DMS53 treated with DMSO at 0.1 percent for 48 hours (cell line): ENCODE measurements around the gene IMPA2.
A peak's percentile ranks its signal among the peaks of the same experiment; 100 is the strongest.
"Not testable (repeated sequence)": the region's sequence is repeated elsewhere in the genome, so short reads cannot be mapped to it uniquely, and the experiment has no call there.

Source experiments
- DNase-seq: peaks from one replicate; lab custom pipeline; 2025; ENCODE audit not compliant: unreplicated experiment; lab: John Stamatoyannopoulos, UW

The IMPA2 gene

GRCh38 chr18:11981192-11981542 is at the start of gene IMPA2:
Gene IMPA2 (plus strand): TSS chr18:11981507. CDS start chr18:11981670, 163 bp downstream.
- no peak for DNase-seq

- no peak for DNase-seq
These were observed 48.9 kb upstream of the IMPA2 start for GRCh38 chr18:11932393-11932792.

- DNase-seq = peak; percentile 90
These were observed 43.3 kb upstream of the IMPA2 start for GRCh38 chr18:11937874-11938478.

GRCh38 chr18:11940956-11941355 is 40.4 kb upstream of the IMPA2 start:
- DNase-seq = no peak

- no peak for DNase-seq
These were observed 37.8 kb upstream of the IMPA2 start for GRCh38 chr18:11943551-11943950.

GRCh38 chr18:11944252-11944651 is 37.1 kb upstream of the IMPA2 start:
- DNase-seq = no peak

GRCh38 chr18:11944786-11945185 is 36.5 kb upstream of the IMPA2 start:
- no peak for DNase-seq

GRCh38 chr18:11945834-11946659 is 35.3 kb upstream of the IMPA2 start:
- DNase-seq = not testable (repeated sequence)

GRCh38 chr18:11946756-11947155 is 34.6 kb upstream of the IMPA2 start:
- DNase-seq = peak; percentile 85

GRCh38 chr18:11947214-11948191 is 33.8 kb upstream of the IMPA2 start:
- DNase-seq = peak; percentile 100

- DNase-seq = no peak
These were observed 32.3 kb upstream of the IMPA2 start for GRCh38 chr18:11948852-11949523.

- DNase-seq = peak; percentile 96
These were observed 30.5 kb upstream of the IMPA2 start for GRCh38 chr18:11950824-11951223.

- peak; percentile 68 for DNase-seq
These were observed 29.9 kb upstream of the IMPA2 start for GRCh38 chr18:11951390-11951851.

GRCh38 chr18:11953113-11953512 is 28.2 kb upstream of the IMPA2 start:
- DNase-seq = no peak

- DNase-seq = peak; percentile 49
These were observed 25.9 kb upstream of the IMPA2 start for GRCh38 chr18:11955239-11956029.

- DNase-seq = peak; percentile 67
These were observed 24.7 kb upstream of the IMPA2 start for GRCh38 chr18:11956371-11957308.

- DNase-seq = no peak
These were observed 23.7 kb upstream of the IMPA2 start for GRCh38 chr18:11957636-11958035.

GRCh38 chr18:11959651-11960050 is 21.7 kb upstream of the IMPA2 start:
- DNase-seq = not testable (repeated sequence)
